Brain microvascular endothelial cell (primary cell): ENCODE measurements around the gene CCT5.

Experiments used
- DNase-seq: peaks from one replicate; pipeline ENCODE4 v3.0.0-alpha.2; 2020
- H3K27ac ChIP-seq: fragments of 250-450 bp; sonication (Bioruptor Pico); 2 replicates; pipeline ENCODE4 v1.5.1; 2020; ENCODE audit warnings: mild to moderate bottlenecking, moderate library complexity
- H3K27me3 ChIP-seq: fragments of 250-450 bp; sonication (Bioruptor Pico); replicated peaks from 2 replicates; pipeline ENCODE4 v1.5.1; 2020; ENCODE audit warnings: mild to moderate bottlenecking
- H3K36me3 ChIP-seq: fragments of 250-450 bp; sonication (Bioruptor Pico); replicated peaks from 2 replicates; pipeline ENCODE4 v1.5.1; 2020; ENCODE audit warnings: mild to moderate bottlenecking
- H3K4me3 ChIP-seq: 2 replicates; pipeline ENCODE4 v1.5.1; 2011; ENCODE audit warnings: low read depth, mild to moderate bottlenecking, control low read depth, low read length, moderate library complexity
- in situ Hi-C: cut with HindIII; loops from 2 replicates; pipeline ENCODE4 v1.10.0; 2017; ENCODE audit warnings: low sequenced_read_pairs, low pct_ligation_motif_present
- TF ChIP-seq, protein P1 (sequence below): IDR thresholded peaks from 2 replicates; pipeline ENCODE4 v1.5.1; 2011; ENCODE audit warnings: low read depth, mild to moderate bottlenecking, moderate library complexity, low read length, control low read depth, inconsistent platforms; ENCODE audit errors: missing control alignments

Gene CCT5

DNA sequence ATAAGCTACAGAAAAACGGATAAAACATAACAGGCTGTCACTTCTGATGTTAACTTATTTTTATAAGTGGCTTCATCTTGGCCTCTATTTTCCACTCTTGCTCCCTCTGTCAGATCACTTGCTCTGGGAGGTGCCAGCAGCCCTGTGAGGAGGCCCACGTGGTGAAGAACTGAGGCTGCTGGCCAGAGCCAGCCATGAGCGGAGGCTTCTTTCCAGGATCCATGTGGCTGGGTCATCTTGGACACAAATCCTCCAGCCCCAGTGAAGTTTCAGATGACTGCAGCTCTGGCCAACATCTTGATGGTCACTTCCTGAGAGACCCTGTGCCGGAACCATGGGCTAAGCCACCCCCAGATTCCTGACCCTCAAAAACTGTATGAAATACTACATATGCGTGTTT lies 65.1 kb downstream of the CCT5 start:
- no peak for DNase-seq
- no peak overlapping the region for H3K4me3 ChIP-seq
- in situ Hi-C loops = no loop called here
- no peak overlapping the region for H3K27ac ChIP-seq
- no peaks in the 10 kb centered on the region for H3K36me3 ChIP-seq
- no peaks in the 10 kb centered on the region for H3K27me3 ChIP-seq
- TF ChIP-seq, protein P1, sequence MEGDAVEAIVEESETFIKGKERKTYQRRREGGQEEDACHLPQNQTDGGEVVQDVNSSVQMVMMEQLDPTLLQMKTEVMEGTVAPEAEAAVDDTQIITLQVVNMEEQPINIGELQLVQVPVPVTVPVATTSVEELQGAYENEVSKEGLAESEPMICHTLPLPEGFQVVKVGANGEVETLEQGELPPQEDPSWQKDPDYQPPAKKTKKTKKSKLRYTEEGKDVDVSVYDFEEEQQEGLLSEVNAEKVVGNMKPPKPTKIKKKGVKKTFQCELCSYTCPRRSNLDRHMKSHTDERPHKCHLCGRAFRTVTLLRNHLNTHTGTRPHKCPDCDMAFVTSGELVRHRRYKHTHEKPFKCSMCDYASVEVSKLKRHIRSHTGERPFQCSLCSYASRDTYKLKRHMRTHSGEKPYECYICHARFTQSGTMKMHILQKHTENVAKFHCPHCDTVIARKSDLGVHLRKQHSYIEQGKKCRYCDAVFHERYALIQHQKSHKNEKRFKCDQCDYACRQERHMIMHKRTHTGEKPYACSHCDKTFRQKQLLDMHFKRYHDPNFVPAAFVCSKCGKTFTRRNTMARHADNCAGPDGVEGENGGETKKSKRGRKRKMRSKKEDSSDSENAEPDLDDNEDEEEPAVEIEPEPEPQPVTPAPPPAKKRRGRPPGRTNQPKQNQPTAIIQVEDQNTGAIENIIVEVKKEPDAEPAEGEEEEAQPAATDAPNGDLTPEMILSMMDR = no peak
